Hepatocyte (in vitro differentiated cells): ENCODE data around the gene SPINT2. TPM values are rescaled to one million over a fixed set of nuclear protein-coding genes. Genes with fewer than 3 reads are reported as not detected.

Experiments
- DNase-seq: peaks from one replicate; pipeline ENCODE4 v3.0.0-alpha.2; 2016; ENCODE audit warnings: low spot score
- H2AFZ ChIP-seq: fragments of 200-600 bp; sonication (generic); 2 replicates; pipeline ENCODE4 v1.6.0; 2016; ENCODE audit warnings: antibody characterized with exemption, mild to moderate bottlenecking
- H3K27ac ChIP-seq: fragments of 200-600 bp; sonication (generic); 2 replicates; pipeline ENCODE4 v1.5.1; 2016; ENCODE audit warnings: mild to moderate bottlenecking
- H3K27me3 ChIP-seq: fragments of 200-600 bp; sonication (generic); 2 replicates; pipeline ENCODE4 v1.6.1; 2016
- H3K36me3 ChIP-seq: fragments of 200-600 bp; sonication (generic); replicated peaks from 2 replicates; pipeline ENCODE4 v1.5.1; 2016; ENCODE audit warnings: low read depth; ENCODE audit not compliant: insufficient read depth
- H3K4me1 ChIP-seq: fragments of 200-600 bp; sonication (generic); 2 replicates; pipeline ENCODE4 v1.5.1; 2016; ENCODE audit warnings: mild to moderate bottlenecking, moderate library complexity; ENCODE audit not compliant: insufficient read depth
- H3K4me2 ChIP-seq: fragments of 200-600 bp; sonication (generic); 2 replicates; pipeline ENCODE4 v1.6.0; 2016
- H3K4me3 ChIP-seq: fragments of 200-600 bp; sonication (generic); 2 replicates; pipeline ENCODE4 v1.5.1; 2016; ENCODE audit warnings: mild to moderate bottlenecking
- H3K79me2 ChIP-seq: fragments of 200-600 bp; sonication (generic); 2 replicates; pipeline ENCODE4 v1.6.0; 2017; ENCODE audit warnings: mild to moderate bottlenecking
- H3K9me2 ChIP-seq: fragments of 200-600 bp; sonication (generic); replicated peaks from 2 replicates; pipeline ENCODE4 v1.6.0; 2017; ENCODE audit warnings: mild to moderate bottlenecking; ENCODE audit not compliant: insufficient read depth
- H3K9me3 ChIP-seq: fragments of 200-600 bp; sonication (generic); 2 replicates; pipeline ENCODE4 v1.5.1; 2016; ENCODE audit warnings: low read depth, mild to moderate bottlenecking
- H4K20me1 ChIP-seq: fragments of 200-600 bp; sonication (generic); 2 replicates; pipeline ENCODE4 v1.6.0; 2016; ENCODE audit warnings: mild to moderate bottlenecking; ENCODE audit not compliant: insufficient read depth, poor library complexity, severe bottlenecking
- EZH2 ChIP-seq: fragments of 200-600 bp; sonication (generic); IDR thresholded peaks from 2 replicates; pipeline ENCODE4 v1.6.1; 2016; ENCODE audit warnings: antibody characterized with exemption, mild to moderate bottlenecking, borderline replicate concordance
- EZH2phosphoT487 ChIP-seq: fragments of 200-600 bp; sonication (generic); IDR thresholded peaks from one replicate; pipeline ENCODE4 v1.6.1; 2018; ENCODE audit warnings: antibody characterized with exemption, mild to moderate bottlenecking, low read depth, moderate library complexity; ENCODE audit not compliant: unreplicated experiment, severe bottlenecking
- WGBS: methylation state at CpG from one replicate; pipeline ENCODE4 v1.1.6; 2016; ENCODE audit warnings: low lambda C conversion rate; ENCODE audit errors: missing lambda C conversion rate; 5-methylcytosine and 5-hydroxymethylcytosine counted together
- polyA plus RNA-seq: library from polyadenylated mRNA; unstranded; fragments of >200 nt; fragmentation: Nextera tagmentation; extraction: Ambion mirVana; gene quantifications from 2 replicates; pipeline ENCODE4 v1.2.1, GENCODE V29; 2016
- total RNA-seq: library from RNA; depleted of rRNA; stranded (reverse); fragments of >200 nt; gene quantifications from 2 replicates; pipeline ENCODE4 v1.2.3, GENCODE V29; 2014
- TF ChIP-seq, protein P1 (sequence below): fragments of 200-600 bp; sonication (generic); IDR thresholded peaks from 2 replicates; pipeline ENCODE4 v1.5.1; 2016; ENCODE audit warnings: antibody characterized with exemption, mild to moderate bottlenecking; ENCODE audit not compliant: poor library complexity

The SPINT2 gene, protein sequence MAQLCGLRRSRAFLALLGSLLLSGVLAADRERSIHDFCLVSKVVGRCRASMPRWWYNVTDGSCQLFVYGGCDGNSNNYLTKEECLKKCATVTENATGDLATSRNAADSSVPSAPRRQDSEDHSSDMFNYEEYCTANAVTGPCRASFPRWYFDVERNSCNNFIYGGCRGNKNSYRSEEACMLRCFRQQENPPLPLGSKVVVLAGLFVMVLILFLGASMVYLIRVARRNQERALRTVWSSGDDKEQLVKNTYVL
- total RNA-seq (508 and 590 TPM in 2 replicates), polyA plus RNA-seq (834 and 885 TPM in 2 replicates)

DNA sequence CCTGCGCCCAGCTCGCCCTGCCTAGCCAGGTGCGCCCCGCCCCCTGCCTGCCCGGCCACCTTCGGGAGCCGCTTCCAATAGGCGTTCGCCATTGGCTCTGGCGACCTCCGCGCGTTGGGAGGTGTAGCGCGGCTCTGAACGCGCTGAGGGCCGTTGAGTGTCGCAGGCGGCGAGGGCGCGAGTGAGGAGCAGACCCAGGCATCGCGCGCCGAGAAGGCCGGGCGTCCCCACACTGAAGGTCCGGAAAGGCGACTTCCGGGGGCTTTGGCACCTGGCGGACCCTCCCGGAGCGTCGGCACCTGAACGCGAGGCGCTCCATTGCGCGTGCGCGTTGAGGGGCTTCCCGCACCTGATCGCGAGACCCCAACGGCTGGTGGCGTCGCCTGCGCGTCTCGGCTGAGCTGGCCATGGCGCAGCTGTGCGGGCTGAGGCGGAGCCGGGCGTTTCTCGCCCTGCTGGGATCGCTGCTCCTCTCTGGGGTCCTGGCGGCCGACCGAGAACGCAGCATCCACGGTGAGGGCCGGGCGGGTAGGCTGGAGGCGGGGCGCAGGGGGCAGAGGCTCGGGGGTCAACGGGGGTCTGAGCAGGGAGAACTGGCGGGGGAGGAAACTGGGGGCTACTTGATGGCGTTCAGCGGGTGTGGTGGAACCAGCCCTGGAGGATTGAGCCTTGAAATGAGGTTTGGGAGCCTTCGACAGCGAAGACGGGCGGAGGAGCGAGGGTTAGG lies at the start of gene SPINT2:
Gene SPINT2, plus strand, starts transcription at position 88 of the 727 bp plus-strand sequence. Its CDS starts 320 bp downstream, at position 408.
- Histone ChIP-seq H3K36me3 (no peaks in the 10 kb centered on the region), H3K4me3 (peak within 1 kb of the TSS; percentile 28), H3K9me2 (no peaks in the 10 kb centered on the region), H3K79me2 (peaks cover 47% of the 10 kb centered on the region), H2AFZ (peak within 1 kb of the TSS; percentile 50), H3K9me3 (no peaks in the 10 kb centered on the region), H3K27me3 (no peaks in the 10 kb centered on the region), H3K4me1 (peaks cover 9% of the 10 kb centered on the region), H3K27ac (peak within 1 kb of the TSS; percentile 94), H4K20me1 (peaks cover 28% of the 10 kb centered on the region), H3K4me2 (peak within 1 kb of the TSS; percentile 80)
- no peak for TF ChIP-seq EZH2phosphoT487
- TF ChIP-seq, protein P1, sequence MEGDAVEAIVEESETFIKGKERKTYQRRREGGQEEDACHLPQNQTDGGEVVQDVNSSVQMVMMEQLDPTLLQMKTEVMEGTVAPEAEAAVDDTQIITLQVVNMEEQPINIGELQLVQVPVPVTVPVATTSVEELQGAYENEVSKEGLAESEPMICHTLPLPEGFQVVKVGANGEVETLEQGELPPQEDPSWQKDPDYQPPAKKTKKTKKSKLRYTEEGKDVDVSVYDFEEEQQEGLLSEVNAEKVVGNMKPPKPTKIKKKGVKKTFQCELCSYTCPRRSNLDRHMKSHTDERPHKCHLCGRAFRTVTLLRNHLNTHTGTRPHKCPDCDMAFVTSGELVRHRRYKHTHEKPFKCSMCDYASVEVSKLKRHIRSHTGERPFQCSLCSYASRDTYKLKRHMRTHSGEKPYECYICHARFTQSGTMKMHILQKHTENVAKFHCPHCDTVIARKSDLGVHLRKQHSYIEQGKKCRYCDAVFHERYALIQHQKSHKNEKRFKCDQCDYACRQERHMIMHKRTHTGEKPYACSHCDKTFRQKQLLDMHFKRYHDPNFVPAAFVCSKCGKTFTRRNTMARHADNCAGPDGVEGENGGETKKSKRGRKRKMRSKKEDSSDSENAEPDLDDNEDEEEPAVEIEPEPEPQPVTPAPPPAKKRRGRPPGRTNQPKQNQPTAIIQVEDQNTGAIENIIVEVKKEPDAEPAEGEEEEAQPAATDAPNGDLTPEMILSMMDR, result no peak
- TF ChIP-seq EZH2, result no peak
- no peak for DNase-seq
- 2% methylated on average over 69 of the region's 78 CpGs for WGBS

DNA sequence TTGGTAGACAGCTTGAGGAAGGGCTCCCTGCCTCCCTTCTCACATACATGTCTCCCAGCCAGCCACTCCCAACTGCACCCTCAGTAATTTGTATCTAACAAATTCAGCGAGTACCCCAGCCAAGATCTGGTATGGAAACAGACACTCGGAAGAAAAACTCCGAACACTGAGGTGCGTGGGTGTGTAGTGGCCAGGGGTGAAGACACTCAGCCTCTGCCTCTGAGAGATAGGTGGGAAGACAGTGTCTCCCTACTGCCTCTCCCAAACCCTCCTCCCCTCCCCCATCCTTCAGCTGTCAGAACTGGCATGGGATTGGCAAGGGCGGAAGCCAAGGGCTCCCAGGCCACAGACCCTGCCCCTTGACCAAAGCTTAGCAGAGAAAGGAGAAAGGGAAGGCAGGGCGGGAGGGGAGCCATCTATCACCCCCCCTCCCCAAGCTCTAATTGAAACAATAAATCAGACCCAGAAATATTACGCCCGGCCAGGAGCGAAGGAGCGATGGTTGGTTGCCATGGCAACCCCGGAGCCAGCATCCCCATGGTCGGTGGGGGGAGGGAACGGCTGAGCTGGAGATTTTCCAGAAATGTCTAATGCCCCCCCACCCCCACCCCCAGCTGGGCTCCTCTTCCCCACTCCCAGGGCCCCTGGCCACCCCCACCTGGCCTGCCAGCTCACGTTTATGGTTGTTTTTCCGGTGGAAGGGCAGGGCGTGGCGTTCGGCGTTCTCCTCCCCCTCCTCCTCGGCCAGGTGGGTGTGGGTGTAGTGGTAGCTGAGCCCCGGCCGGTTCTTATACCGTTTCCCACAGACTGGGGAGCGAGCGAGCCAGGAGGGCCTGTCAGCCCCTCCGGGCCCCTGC lies 47.4 kb upstream of the SPINT2 start:
- H3K9me2 ChIP-seq, result no peaks in the 10 kb centered on the region
- no peaks in the 10 kb centered on the region for H3K9me3 ChIP-seq
- H3K4me1 ChIP-seq, result peaks cover 2% of the 10 kb centered on the region
- H3K27ac ChIP-seq, result no peak overlapping the region
- TF ChIP-seq EZH2phosphoT487, result no peak
- TF ChIP-seq, protein P1, result no peak
- no peak for TF ChIP-seq EZH2
- no peak for DNase-seq
- H2AFZ ChIP-seq, result no peak overlapping the region
- no peaks in the 10 kb centered on the region for H3K27me3 ChIP-seq
- H3K79me2 ChIP-seq, result no peaks in the 10 kb centered on the region
- H4K20me1 ChIP-seq, result no peaks in the 10 kb centered on the region
- no peaks in the 10 kb centered on the region for H3K36me3 ChIP-seq
- H3K4me2 ChIP-seq, result no peak overlapping the region
- WGBS, result 76% methylated on average over 15 of the region's 26 CpGs
- H3K4me3 ChIP-seq, result no peak overlapping the region

DNA sequence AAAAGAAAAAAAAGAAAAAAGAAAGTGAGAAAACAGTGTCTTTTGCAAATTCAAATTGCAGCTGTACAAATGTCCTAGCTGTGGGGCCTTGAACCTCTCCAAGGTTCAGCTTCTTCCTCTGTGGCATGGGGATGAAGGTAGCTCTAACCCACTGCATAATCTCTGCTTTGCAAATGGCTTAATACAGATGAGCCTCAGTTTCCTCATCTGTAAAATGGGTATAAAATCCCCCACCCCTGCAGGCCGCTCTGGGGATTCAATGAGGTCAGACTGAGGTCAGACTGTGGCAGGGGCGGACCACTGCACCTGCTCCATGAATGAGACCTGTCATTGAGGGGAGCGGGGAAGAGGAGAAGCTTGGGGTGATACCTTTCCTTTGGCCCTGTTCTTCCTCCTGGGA lies 46.2 kb upstream of the SPINT2 start:
- no peaks in the 10 kb centered on the region for H4K20me1 ChIP-seq
- no peak for DNase-seq
- H3K36me3 ChIP-seq, result no peaks in the 10 kb centered on the region
- no peak overlapping the region for H3K27ac ChIP-seq
- 98% methylated on average over 3 of the region's 3 CpGs for WGBS
- H2AFZ ChIP-seq, result no peak overlapping the region
- no peak for TF ChIP-seq EZH2
- no peak for TF ChIP-seq EZH2phosphoT487
- TF ChIP-seq, protein P1, result no peak
- H3K9me2 ChIP-seq, result no peaks in the 10 kb centered on the region
- H3K4me2 ChIP-seq, result no peak overlapping the region
- H3K9me3 ChIP-seq, result no peaks in the 10 kb centered on the region
- H3K79me2 ChIP-seq, result no peaks in the 10 kb centered on the region
- H3K4me1 ChIP-seq, result no peaks in the 10 kb centered on the region
- H3K27me3 ChIP-seq, result peaks cover 4% of the 10 kb centered on the region
- no peak overlapping the region for H3K4me3 ChIP-seq
